ENCODE measurements around the gene TUBGCP2. TPM values are rescaled to one million over a fixed set of nuclear protein-coding genes. Genes with fewer than 3 reads are reported as not detected.

TUBGCP2 gene
- total and polyA plus RNA-seq, 9 of the 15 experiments (the other 6 are each of a cell fraction or from before 2014, with no cell fraction given) = 4.3 to 56.6 (median 28.4) TPM

- TF ChIP-seq CHD7 (IDR thresholded peaks at IDR 0.05; ENCODE audit: low read depth, low read length) = no peak
- TF ChIP-seq, protein P1, sequence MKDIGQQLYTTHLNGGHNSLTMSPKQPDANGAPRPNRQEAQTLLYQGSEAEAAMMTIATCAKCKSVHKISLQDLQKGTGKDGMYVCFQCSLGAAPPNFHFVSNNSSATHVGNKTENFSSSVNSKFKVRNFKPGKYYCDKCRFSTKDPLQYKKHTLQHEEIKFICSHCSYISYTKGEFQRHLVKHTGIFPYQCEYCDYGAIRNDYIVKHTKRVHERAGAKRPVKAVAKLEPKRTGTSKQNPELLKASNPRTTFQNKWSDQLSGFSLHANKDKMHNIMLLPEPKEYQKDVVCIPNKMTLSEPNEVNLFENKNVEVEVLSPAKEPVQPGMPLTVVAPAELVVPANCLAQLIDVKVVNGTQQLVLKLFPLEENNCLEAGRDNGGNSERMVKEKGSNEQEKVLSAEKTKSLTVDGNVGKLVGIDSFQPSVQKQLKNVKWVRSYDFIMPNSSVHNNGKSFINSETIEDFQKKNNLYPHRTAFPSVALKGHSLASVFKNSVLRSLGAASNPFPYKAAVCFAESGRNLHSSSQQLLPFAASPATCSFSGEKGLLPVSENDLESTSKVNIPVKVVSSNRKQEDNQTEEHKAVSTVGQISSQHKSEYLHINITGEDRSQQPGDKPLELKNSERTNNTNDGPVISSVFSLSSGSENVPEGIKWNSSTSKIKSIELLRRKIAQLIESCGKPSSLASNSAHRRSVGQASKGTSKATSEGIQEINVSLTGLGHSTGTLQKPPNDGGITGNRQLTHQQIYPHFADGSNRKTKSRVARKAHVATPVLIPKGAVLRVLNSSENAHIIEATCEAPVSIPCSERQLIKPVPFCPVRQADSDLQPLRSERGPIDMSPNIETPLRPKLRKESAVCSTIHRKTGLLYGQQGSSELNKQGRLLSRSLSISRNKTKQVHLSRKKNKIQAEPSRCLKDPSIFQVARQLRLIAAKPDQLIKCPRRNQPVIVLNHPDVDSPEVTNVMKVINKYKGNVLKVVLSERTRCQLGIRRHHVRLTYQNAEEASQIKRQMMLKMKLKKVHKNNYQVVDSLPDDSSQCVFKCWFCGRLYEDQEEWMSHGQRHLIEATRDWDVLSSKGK (CRISPR knock-in tag; IDR thresholded peaks at IDR 0.05) = no peak
- no peak for TF ChIP-seq SAP30 (IDR thresholded peaks at IDR 0.05; ENCODE audit: borderline replicate concordance, insufficient read depth, low read depth, low read length, poor library complexity, severe bottlenecking)
- TF ChIP-seq NR2F6 (CRISPR knock-in tag; IDR thresholded peaks at IDR 0.05) = no peak
- no peak for TF ChIP-seq TARDBP (IDR thresholded peaks at IDR 0.05)
- TF ChIP-seq ZNF695 (CRISPR knock-in tag; IDR thresholded peaks at IDR 0.05) = no peak
- no peak for TF ChIP-seq NFIX (CRISPR knock-in tag; IDR thresholded peaks at IDR 0.05; ENCODE audit: low read depth)
- TF ChIP-seq ZNF232 (CRISPR knock-in tag; IDR thresholded peaks at IDR 0.05) = no peak
- peak; percentile 32; the same call in 1 of the 2 replicates for TF ChIP-seq SUPT5H (IDR thresholded peaks at IDR 0.05)
- TF ChIP-seq, protein P2, sequence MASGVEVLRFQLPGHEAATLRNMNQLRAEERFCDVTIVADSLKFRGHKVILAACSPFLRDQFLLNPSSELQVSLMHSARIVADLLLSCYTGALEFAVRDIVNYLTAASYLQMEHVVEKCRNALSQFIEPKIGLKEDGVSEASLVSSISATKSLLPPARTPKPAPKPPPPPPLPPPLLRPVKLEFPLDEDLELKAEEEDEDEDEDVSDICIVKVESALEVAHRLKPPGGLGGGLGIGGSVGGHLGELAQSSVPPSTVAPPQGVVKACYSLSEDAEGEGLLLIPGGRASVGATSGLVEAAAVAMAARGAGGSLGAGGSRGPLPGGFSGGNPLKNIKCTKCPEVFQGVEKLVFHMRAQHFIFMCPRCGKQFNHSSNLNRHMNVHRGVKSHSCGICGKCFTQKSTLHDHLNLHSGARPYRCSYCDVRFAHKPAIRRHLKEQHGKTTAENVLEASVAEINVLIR (CRISPR knock-in tag; IDR thresholded peaks at IDR 0.05) = no peak
These were observed 63.0 kb downstream of the TUBGCP2 start (continued) for GRCh38 chr10:133245439-133246235.
